Endometrial microvascular endothelial cells (primary cell): ENCODE data around the gene ATG2A. TPM values are rescaled to one million over a fixed set of nuclear protein-coding genes. Genes with fewer than 3 reads are reported as not detected.

Experiments
- in situ Hi-C: cut with HindIII; loops from 2 replicates; pipeline ENCODE4 v1.10.0; 2017; ENCODE audit warnings: low sequenced_read_pairs, low pct_unique_long_range_greater_than_20kb; ENCODE audit errors: inconsistent ontology term
- total RNA-seq: library from RNA; depleted of rRNA; stranded (reverse); fragments of >200 nt; gene quantifications from one replicate; pipeline ENCODE4 v1.2.3, GENCODE V29; 2015; ENCODE audit errors: inconsistent ontology term

The ATG2A gene
- total RNA-seq, 1 donor from 2014 or later = 26.2 TPM

DNA sequence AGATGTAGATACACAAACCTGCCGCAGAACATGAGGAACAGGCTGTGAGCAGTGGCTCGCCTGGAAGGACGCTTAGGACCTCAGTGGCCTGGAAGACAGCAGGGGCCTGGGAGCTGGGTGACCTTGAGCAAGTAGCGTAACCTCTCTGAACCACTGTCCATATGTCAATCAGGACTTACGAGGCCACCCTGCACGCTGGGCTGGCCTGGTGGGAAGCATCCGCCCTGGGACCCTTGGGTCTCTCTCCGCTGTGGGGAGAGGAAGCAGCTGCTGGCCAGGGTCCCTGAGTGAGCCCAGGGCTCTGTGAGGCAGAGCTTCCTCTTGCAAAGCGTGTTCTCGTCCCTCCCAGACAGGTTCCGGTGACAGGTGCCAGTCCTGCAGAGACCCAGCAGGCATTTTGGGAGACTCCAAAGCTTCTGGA, 24.6 kb downstream of the ATG2A start:
- in situ Hi-C loops = loop anchor here (10.0 kb wide), 1 partner anchor 48 kb away; the partner anchor contains the start of gene CDC42BPG

DNA sequence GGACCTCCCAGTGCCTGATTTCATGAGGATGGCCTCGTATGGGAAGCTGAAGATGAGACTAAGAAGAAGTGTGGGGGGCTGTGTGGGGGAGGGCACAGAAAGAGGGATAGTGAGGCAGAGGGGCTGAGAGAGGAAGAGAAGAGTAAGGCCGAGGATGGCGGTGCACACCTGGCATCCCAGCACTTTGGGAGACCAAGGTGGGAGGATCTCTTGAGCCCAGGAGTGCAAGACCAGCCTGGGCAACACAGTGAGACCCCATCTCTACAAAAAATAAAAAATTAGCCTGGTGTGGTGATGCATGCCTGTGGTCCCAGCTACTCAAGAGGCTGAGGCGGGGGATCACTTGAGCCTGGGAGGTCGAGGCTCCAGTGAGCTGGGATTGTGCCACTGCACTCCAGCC, 25.1 kb downstream of the ATG2A start:
- in situ Hi-C loops = loop anchor here (10.0 kb wide), 1 partner anchor 47 kb away; the partner anchor contains the start of gene CDC42BPG

DNA sequence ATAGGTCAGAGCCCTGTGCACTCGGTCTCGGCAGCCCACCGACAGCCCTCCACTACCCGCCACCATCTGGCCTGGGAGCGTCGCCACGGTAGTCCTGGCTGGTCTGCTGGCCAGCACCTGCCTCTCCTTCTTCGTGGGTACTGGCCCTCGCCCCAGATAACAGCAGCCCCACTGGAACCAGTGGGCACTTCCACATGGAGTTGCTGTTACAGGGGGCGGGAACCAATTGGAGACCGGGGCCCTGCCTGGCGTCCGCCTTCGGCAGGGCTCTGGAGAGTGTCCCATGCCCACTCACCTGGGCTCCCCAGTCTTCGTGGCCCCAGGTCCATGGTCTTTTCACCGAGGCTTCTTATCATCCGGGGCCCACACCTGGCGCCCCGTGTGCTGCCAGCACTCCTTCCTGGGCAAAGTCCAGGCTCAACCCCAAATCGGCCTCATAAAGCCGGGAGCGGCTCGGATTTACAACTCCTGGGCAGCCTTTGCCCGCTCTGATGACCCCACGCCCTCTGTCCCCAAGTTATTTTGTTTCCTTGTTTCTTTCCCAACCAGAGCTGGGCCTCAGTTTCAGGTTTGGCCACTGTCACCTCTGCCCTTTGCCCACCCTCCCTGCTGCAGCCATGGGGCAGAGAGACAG, 25.7 kb downstream of the ATG2A start:
- in situ Hi-C loops = loop anchor here (10.0 kb wide), 1 partner anchor 47 kb away; the partner anchor contains the start of gene CDC42BPG

DNA sequence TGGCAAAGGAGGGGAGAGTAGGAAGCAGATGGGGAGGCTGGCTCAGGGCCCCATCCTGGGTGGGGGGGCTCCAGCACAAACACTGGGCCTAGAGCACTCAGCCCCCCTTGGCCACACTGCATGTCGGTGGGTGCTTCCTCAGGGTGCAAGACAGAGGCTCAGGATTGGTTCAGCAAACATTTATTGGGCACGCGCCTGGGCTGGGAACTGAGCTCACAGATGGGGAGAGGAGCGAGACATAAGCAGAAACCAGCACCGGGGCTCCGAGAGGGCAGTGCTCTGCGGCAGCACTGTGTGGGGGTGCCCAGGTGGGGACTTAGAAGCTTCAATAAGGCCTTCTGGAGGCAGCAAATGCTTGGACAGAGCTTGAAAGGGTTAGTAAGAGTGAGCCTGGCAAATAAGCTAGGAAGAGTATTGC, 26.5 kb downstream of the ATG2A start:
- in situ Hi-C loops = loop anchor here (10.0 kb wide), 1 partner anchor 46 kb away; the partner anchor contains the start of gene CDC42BPG

DNA sequence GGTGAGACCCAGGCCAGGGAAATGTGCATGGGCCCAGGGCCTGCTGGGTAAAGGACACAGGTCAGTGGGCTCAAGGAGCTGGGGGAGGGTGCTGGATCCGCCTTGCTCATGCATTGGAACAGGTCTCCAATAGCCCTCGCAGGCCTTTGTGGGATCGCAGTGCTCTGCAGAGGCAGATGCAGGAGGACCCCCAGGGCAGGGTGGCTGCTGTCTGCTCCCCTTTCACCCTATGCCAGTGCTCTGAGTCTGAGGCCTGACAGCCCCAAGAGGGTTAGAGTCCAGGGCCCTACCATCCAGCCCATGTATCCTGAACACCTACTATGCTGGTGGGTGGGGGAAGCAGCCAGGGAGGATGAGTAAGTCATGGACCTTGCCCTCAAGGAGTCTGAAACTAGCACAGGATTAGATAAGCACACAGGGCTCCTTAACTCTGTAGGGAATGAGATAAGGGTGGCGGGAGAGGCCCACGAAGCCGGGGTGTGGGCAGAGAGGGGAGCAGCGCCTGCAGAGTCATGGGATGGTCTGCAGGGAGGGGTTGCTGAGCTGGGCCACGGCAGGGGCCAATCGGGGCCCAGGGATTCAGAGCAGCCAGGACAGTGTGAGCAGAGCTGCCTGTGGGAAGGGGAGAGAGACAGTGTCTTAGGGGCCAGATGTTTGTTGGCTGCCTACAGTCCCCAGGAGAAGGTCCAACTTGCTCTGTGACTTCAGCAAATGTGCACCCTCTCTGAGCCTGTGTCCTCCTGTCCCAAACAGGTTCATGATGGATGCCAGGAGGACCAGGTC, 28.1 kb downstream of the ATG2A start:
- in situ Hi-C loops = no loop called here

DNA sequence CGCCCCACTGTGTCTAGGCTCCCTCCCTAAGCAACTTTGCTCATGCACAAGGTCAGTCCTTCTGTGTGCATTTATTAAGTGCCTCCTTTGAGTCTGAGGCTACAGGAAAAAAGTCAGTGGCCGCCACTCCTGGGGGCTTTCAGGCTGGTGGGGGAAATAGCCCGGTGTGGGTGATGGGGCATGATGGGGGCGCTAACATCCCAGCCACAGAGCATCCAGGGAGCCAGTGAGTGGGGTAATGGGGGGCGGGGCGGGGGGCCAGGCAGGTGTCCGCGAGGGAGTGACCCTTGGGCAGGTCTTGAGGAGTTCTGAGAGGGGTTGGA, 28.6 kb downstream of the ATG2A start:
- in situ Hi-C loops = no loop called here

DNA sequence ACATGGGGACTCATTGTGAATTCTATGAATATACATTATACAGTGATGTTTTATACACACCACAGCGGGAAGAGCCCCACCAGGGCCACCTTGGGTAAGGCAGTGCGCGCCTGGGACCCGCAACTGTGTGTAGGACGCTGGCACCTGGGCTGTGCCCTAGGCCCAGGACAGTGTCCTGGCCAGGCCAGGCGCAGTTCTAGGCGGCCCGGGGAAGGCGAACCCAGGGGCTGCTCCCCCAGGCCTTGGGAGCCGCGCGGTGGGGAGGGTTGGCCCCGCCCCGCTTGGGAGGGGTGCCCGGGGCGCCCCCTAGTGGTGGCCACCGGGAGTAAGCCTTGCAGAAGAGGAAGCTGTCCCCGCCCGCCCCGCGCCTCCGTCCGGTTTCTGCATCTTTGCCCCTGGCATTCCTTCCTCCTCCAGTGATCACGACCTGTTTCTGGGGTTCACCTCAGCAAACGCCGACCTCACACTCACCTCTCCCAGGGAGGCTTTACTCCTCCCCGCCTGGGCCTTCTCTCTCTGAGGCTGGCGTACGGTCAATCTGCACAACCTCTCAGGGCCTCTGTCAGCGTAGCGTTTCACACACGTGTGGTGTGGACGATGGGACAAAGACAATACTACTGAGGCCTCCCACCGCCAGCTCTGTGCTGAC, 29.1 kb downstream of the ATG2A start:
- in situ Hi-C loops = no loop called here

DNA sequence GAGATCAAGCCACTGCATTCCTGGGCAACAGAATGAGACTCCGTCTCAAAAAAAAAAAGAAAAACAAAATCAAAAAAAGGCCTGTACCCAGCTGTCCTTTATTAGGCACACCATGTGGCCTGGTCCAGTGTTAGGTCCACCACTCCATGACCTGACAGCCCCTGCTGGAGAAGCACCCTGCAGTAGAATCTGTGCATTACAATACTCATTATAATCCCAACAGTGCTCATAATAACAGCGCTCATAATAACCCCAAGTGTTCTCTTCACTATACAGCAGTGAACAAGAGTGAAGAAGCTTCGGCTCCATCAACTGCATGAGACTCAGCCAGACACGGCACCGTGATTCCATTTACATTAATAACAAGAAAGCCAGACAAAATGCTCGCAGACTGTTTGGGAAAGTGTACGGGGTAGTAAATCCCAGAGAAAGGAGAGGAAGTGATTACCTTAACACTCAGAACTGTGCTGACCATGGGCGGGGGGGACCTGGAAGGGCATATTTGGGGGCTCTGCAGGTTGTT, 29.7 kb downstream of the ATG2A start:
- in situ Hi-C loops = no loop called here

DNA sequence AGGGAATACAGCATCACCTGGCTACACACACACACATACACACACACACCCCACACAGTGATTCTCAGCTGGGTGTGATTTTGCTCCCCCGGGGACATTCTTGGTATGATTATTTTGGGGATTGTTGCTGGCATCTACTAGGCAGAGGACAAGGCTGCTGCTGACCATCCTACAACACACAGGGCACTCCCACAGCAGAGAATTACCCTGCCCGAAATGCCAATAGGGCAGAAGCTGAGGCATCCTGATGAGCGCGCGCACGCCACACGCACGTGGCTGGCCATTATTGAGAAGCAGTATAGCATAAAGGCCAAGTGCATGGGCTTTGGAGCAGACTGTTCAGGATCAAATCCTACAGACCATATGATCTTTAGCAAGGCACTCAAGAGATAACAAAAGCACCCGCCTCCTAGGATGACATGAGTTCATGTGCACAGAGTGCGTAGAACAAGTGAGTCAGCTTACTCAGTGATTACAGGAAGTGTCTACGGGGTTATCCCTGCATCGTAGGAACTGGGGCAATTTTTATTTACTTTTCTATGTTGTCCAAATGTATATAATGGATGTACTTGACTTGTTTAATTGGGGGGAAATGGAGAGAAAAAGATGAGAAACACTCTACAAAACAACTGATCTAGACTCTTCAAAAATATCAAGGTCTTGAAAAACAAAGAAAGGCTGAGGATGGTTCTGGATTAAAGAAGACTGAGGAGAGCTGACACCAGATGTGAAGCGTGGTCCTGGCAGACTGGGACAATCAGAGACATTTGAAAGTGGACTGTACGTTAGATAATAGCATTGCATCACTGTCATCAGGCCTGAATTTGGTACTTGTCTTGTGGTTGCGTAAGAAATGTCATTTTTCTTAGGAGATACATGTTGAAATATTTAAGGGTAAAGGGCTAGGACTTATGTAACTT, 31.4 kb downstream of the ATG2A start:
- in situ Hi-C loops = no loop called here

DNA sequence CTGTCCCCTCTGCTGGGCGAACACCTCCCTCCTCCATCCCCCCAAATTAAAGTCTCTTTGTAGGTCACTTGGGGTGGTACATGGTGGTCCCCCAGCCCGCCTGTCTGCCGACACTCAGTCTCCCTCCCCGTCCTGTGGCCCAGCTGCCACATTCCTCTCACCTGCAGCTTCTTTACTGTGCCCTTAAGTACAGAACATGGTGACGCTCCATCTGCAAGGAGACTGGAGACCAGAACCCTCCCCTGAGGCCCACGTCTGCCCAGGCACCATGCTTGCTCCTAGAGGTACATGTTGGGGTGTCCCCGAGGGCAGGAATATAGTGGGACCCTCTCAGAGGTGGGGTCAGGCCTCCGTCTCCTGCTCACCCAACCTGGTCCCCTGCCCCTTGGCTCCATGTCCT, 33.0 kb downstream of the ATG2A start:
- in situ Hi-C loops = no loop called here

DNA sequence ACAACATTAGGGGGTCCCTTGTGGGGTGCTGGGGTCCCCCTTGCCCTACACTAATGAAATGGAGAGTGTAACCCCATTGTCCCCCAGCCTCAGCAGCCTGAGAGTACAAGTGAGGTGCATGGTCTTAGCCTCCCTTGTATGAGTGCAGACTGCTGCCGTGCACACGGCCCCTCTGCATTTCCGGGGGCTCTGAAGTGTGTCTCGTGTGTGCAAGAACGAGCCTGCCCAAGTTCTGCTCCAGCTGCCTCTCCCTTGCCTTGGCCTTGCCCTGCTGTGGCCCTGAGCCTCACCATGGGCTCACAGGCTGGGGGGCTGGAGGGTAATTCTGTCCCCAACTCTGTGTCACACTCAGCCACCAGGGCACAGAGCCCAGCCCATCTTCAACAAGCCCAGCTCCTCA, 33.4 kb downstream of the ATG2A start:
- in situ Hi-C loops = no loop called here

DNA sequence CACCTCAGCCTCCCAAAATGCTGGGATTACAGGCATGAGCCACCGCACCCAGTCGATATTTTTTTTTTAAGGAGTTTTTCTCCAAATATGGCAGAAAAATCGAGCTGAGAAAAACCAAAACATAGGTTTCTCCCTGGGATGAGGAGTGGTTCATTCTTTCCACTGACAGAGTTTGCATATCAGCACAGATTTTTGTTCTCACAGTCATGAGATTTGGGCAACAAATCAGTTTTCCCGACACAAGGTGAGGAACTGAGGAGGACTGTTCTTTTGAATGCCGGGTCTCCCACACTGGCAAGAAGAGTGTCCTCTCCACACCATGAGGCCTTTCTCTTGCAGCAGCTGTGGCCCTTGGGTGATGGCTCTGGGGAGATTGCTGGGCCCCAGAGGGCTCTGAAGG, 34.8 kb downstream of the ATG2A start:
- in situ Hi-C loops = no loop called here

DNA sequence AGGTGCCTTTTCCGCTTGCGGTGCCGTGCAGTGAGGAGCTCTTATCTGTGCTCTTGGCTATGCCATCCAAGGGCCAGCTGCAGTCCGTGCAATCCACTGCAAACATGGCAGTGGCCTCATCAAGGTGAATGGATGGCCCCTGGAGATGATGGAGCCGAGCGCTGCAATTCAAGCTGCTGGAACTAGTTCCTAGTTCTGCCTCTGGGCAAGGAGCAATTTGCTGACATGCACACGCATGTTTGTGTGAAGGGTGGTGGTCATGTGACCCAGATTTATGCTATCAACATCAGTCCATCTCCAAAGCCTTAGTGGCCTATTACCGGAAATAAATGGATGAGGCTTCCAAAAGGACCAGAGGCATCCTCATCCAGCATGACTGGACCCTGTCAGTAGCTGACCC, 35.5 kb downstream of the ATG2A start:
- in situ Hi-C loops = no loop called here

DNA sequence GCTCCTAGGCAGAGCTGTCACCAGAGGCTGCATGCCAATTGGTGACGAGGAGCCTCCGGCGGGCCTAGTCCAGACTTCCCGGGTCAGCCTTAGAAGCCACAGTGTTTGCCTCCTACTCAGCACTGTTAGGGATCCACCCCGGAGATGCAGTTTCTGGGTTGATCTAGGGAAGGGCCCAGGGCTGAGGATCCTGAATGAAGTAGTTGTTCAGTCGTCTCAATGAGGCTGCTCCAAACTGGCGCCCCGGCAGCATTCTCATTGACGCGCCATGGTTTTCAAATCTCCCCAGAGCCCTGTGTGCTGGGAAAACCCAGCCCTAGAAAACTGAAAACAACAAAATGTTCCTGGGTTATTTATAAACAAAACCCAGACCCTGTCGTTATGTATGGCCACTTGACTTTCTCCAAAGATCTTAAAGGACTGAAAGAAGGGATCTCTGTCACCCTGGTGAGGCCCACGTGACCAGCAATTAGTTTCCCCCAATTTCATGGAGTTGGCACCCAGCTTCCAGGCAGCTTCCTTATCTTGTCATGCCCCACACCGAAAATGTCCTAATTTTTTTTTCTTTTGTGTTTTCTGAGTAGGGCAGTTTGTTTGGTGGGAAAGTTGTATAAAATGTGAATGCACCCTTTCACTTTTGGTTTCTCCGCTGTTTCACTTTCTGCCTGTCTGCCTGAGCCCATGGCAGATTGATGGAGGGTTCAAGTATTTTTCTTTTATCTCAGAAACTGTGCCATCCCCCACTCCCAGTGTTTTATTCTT, 36.6 kb downstream of the ATG2A start:
- in situ Hi-C loops = no loop called here

DNA sequence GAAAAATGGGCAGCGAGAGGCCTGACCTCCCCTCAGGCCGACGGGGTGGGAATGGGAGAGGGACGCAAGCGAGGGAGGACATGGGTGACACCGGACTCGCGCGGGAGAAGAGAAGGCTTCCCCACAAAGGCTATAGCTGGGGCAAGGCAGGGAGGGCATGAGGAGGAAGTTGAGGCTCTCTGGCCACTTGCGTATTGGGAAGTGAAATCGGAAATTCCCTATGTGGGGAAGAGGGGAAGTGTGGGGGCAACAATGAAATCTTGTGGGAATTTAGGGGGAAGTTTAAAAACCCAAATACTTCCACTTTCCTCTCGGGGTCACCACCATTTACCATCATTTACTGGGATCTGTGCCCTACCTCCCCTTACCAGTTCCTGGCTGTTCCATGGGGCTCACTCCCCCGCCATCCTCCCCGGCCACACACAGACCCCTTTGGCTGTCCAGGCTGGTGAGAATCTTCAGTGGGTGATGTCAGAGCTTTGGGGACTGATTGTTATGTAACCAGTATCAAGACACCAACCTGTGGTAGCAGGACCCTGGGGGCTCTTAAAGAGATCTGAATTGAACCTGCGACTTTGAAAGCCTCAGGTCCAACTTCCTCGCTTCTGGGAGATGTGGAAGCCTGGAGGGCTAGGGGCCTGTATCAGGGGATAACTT, 37.6 kb downstream of the ATG2A start:
- in situ Hi-C loops = no loop called here

DNA sequence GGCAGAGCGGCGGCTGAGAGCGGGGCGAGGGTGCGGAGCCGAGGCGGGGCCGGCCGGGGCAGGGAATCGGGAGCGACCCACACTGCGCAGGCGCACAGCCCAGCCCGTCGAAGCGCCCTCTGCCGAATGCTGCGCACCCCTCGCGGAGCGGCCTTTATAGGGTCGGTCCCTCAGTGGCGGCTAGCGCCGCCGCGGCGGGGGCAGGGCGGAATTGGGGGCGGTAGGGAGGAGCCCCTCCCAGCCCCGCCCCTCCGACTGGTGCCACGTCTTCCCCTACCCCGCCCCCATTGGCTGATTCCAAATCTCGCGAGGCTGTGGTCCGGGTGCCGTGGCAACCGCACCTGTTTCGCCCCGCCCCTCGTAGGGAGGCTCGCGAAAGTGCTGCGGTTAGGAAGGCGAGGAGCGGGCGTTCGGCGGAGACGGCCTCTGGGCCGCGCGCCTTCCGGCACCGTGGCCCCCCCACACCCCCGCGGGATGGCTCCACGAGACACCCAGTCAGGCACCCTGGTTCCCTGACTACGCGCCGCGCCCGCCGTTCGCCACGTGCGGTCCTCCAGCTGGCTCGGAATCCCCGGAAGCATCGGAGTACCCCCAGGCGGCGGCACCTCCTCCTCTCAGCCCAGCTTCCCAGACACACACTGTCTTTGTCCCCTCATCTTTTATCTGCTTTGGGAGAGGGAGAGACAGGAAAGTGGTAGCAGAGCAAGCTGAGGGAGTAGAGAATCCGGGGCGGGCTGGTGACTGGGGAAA, 38.3 kb downstream of the ATG2A start, which contains the start of gene EHD1:
EHD1 (minus strand) TSS at position 128 of the 750 bp plus-strand sequence. CDS start 157 bp downstream, outside the sequence.
- in situ Hi-C loops = no loop called here

DNA sequence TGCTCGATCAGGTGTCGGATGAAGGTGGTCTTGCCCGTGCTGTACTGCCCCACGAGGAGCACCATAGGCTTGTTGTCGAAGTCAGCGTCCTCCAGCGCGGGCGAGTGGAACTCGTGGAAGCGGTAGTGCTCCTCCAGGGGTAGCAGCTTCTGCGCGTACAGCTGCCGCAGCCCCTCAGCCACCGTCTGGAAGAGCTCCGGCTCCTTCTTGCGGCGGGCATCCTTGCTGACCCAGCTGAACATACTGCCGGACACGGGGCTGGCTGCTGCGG, 38.9 kb downstream of the ATG2A start:
- in situ Hi-C loops = no loop called here
